Measurements from ENCODE around the gene CYP2D6. TPM values are rescaled to one million over a fixed set of nuclear protein-coding genes. Genes with fewer than 3 reads are reported as not detected.

CYP2D6 gene
- total and polyA plus RNA-seq, 3 donors from 2014 or later = 0.54 to 2.0 (median 1.4) TPM

DNA sequence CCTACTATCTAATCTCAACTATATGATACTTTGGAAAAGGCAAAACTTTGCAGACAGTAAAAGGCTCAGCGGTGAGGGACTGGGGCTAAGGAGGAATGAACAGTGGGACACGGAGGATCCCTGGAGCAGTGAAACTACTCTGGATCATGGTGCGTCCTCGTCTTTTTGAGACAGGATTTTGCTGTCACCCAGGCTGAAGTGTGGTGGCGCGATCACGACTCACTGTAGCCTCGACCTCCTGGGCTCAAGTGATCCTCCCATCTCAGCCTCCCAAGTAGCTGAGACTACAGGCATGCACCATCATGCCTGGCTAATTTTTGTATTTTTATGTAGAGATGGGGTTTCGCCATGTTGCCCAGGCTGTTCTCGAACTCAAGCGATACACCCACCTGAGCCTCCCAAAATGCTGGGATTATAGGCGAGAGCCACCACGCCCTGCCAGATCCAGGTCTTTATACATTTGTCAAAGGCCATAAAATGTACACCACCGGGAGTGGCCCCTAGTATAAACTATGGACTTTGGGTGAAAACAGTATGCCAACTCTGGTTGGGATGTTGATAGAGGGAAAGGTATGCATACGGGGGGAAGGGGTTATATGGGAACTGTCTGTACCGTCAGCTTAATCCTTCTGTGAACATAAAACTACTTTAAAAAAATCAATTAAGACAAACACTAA lies 28.0 kb upstream of the CYP2D6 start:
- H3K4me1 ChIP-seq = no peaks in the 10 kb centered on the region
- no peaks in the 10 kb centered on the region for H3K27me3 ChIP-seq
- H3K4me3 ChIP-seq = no peak overlapping the region
- no peak for DNase-seq
- TF ChIP-seq POLR2A (IDR thresholded peaks at IDR 0.05) = no peak
- TF ChIP-seq, protein P1, sequence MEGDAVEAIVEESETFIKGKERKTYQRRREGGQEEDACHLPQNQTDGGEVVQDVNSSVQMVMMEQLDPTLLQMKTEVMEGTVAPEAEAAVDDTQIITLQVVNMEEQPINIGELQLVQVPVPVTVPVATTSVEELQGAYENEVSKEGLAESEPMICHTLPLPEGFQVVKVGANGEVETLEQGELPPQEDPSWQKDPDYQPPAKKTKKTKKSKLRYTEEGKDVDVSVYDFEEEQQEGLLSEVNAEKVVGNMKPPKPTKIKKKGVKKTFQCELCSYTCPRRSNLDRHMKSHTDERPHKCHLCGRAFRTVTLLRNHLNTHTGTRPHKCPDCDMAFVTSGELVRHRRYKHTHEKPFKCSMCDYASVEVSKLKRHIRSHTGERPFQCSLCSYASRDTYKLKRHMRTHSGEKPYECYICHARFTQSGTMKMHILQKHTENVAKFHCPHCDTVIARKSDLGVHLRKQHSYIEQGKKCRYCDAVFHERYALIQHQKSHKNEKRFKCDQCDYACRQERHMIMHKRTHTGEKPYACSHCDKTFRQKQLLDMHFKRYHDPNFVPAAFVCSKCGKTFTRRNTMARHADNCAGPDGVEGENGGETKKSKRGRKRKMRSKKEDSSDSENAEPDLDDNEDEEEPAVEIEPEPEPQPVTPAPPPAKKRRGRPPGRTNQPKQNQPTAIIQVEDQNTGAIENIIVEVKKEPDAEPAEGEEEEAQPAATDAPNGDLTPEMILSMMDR (IDR thresholded peaks at IDR 0.05) = no peak
- no peak overlapping the region for H3K27ac ChIP-seq
- no peaks in the 10 kb centered on the region for H3K36me3 ChIP-seq (ENCODE audit: low read depth, missing control alignments)
- intact Hi-C loops (cut with DNase I; ENCODE audit: low total_unique reads) = no loop called here
- WGBS, 2 donors = 80 to 83% methylated on average over 16 of the region's 16 CpGs
- H3K9me3 ChIP-seq = no peaks in the 10 kb centered on the region

GRCh38 chr22:42156598-42156997 lies 26.0 kb upstream of the CYP2D6 start:
- DNase-seq = no peak
- Histone ChIP-seq H3K27ac (no peak overlapping the region), H3K36me3 (ENCODE audit: low read depth, missing control alignments) (no peaks in the 10 kb centered on the region), H3K9me3 (no peaks in the 10 kb centered on the region), H3K4me3 (no peak overlapping the region), H3K27me3 (no peaks in the 10 kb centered on the region), H3K4me1 (no peaks in the 10 kb centered on the region)
- intact Hi-C loops (cut with DNase I; ENCODE audit: low total_unique reads) = no loop called here
- TF ChIP-seq POLR2A (IDR thresholded peaks at IDR 0.05) = no peak
- TF ChIP-seq, protein P1 (IDR thresholded peaks at IDR 0.05) = no peak
- WGBS, 2 donors = 92 to 96% methylated on average over 5 of the region's 5 CpGs

DNA sequence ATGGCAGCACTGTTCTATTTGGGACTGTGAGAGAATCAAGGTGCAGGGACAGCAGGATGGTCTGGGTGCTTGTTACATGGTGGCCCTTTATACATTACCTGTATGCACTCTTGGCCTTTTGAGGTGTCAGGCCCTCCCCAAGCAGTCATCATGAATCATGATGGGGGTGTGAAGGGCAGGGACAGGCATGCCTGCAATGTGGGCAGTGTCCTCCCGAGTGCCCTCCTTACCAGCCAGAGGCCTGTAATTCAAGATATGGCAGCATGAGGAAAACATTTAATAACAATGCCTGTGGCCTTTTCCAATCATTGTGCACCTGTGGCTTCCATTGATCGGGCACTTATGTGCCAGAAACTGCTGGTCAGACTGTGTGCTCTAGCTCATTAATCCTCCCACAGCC lies 25.5 kb upstream of the CYP2D6 start:
- Histone ChIP-seq H3K4me1 (no peaks in the 10 kb centered on the region), H3K27me3 (no peaks in the 10 kb centered on the region), H3K36me3 (ENCODE audit: low read depth, missing control alignments) (no peaks in the 10 kb centered on the region), H3K27ac (no peak overlapping the region), H3K9me3 (no peaks in the 10 kb centered on the region), H3K4me3 (no peak overlapping the region)
- intact Hi-C loops (cut with DNase I; ENCODE audit: low total_unique reads) = no loop called here
- 83 to 85% methylated on average over 2 of the region's 2 CpGs for WGBS, 2 donors
- DNase-seq = no peak
- TF ChIP-seq, protein P1 (IDR thresholded peaks at IDR 0.05) = no peak
- no peak for TF ChIP-seq POLR2A (IDR thresholded peaks at IDR 0.05)

DNA sequence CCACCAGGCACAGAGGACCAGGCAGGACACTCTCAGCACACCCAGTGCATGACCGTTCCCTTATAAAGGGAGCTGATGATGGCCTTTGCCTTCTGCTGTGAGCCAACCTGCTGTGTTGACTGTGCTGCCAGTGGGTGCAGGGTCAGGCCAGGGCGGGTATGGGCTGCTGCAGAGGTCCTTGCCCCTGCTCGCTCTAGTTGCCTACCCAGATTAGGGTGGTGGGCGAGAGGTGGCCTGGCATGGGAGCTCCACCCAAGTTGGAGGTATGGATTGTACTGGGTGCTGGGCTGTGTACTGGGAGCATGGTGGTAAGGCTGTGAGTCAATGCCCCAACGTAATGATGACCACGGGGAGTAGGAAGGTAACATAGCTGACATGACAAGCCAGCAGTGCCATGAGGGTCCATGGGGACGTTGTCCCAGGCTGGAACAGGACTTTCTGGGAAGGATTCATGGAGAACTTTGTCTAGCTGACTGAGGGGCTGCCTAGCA lies 24.5 kb upstream of the CYP2D6 start:
- Histone ChIP-seq H3K27ac (no peak overlapping the region), H3K27me3 (no peaks in the 10 kb centered on the region), H3K4me3 (no peak overlapping the region), H3K9me3 (no peaks in the 10 kb centered on the region), H3K4me1 (no peaks in the 10 kb centered on the region), H3K36me3 (ENCODE audit: low read depth, missing control alignments) (no peaks in the 10 kb centered on the region)
- TF ChIP-seq POLR2A (IDR thresholded peaks at IDR 0.05) = no peak
- TF ChIP-seq, protein P1 (IDR thresholded peaks at IDR 0.05) = no peak
- 96 to 100% methylated on average over 3 to 7 of the region's 7 CpGs for WGBS, 2 donors
- no peak for DNase-seq
- intact Hi-C loops (cut with DNase I; ENCODE audit: low total_unique reads) = no loop called here
